ENCODE data around the gene NRP2.

- no peak for TF ChIP-seq POLR2AphosphoS5 (IDR thresholded peaks at IDR 0.05)
- no peak for TF ChIP-seq CTCF (IDR thresholded peaks at IDR 0.05 in 8 of 11, conservative IDR thresholded peaks at IDR 0.05 in 3 of 11)
These were observed 35.6 kb upstream of the NRP2 start for GRCh38 chr2:205646680-205647079.
